Astrocyte of the cerebellum (primary cell): ENCODE measurements around the gene BCL11A.

Source experiments
- DNase-seq: peaks from one replicate; pipeline ENCODE4 v3.0.0-alpha.2; 2011; ENCODE audit warnings: low read depth
- H3K4me3 ChIP-seq: 2 replicates; pipeline ENCODE4 v1.5.1; 2011; ENCODE audit warnings: mild to moderate bottlenecking, low read depth, low read length, moderate library complexity
- in situ Hi-C: cut with HindIII; loops from 2 replicates; pipeline ENCODE4 v1.10.0; 2017; ENCODE audit warnings: low sequenced_read_pairs
- TF ChIP-seq, protein P1 (sequence below): IDR thresholded peaks from 2 replicates; pipeline ENCODE4 v1.5.1; 2012; ENCODE audit warnings: low read length, low read depth, moderate library complexity, mild to moderate bottlenecking; ENCODE audit errors: missing control alignments

Gene BCL11A

DNA sequence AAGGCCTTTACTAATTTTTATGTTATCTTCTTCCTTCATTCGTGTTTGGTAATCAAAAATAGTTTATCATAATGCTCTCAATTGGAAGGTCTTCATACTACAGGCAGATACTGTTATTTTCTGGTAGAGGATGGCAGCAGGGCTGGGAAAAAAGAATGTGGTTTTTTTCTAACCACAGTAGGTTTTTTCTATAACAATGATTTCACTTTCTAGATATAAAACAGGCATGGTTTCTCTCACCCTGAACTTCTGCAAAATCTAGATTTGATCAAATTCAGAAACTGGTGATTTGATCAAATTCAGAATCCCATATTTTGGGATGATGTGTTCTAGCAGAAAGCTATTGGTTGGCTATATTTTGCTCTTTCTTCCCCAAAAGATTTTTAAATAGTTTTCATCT lies 27.6 kb downstream of the BCL11A start:
- in situ Hi-C loops: no loop called here
- H3K4me3 ChIP-seq: no peak overlapping the region
- TF ChIP-seq, protein P1, sequence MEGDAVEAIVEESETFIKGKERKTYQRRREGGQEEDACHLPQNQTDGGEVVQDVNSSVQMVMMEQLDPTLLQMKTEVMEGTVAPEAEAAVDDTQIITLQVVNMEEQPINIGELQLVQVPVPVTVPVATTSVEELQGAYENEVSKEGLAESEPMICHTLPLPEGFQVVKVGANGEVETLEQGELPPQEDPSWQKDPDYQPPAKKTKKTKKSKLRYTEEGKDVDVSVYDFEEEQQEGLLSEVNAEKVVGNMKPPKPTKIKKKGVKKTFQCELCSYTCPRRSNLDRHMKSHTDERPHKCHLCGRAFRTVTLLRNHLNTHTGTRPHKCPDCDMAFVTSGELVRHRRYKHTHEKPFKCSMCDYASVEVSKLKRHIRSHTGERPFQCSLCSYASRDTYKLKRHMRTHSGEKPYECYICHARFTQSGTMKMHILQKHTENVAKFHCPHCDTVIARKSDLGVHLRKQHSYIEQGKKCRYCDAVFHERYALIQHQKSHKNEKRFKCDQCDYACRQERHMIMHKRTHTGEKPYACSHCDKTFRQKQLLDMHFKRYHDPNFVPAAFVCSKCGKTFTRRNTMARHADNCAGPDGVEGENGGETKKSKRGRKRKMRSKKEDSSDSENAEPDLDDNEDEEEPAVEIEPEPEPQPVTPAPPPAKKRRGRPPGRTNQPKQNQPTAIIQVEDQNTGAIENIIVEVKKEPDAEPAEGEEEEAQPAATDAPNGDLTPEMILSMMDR: no peak
- DNase-seq: no peak

DNA sequence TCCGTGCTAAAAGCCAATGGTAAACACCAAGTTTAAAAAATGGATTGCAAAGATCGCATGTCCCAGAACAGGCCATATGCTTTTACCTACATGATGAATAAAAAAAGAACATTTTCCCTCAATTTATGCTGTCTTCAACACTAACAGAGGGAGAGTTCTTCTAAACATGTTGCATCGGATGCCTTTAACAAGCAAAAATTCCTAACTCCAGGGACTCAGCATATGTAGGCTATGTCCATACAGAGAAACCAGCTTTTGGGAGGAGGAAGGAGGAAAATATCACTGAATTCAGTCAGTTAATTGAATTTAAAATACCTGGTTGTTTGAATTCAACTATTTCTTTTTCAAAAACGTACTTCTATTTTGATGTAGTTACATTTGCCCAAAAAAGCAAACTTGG lies 28.6 kb downstream of the BCL11A start:
- no peak for DNase-seq
- H3K4me3 ChIP-seq: no peak overlapping the region
- TF ChIP-seq, protein P1: no peak
- in situ Hi-C loops: no loop called here

DNA sequence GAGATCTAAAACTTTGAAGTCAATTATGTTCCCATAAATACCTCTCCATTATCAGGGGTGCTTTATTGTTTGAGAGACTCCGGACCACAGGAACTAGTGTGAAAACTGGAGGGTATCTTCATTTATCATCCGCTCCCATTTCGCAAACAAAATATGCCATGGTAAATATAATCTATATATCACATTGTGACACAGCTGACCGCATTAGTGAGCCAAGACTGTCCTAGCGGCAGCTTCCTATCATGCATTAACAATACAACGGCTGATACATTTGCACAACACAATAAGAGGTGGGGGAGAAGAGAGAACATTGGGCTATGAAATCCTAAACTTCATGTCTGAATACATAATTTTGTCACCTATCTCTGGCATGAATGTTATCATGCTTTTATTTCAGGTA lies 29.5 kb downstream of the BCL11A start:
- TF ChIP-seq, protein P1: no peak
- no peak for DNase-seq
- H3K4me3 ChIP-seq: no peak overlapping the region
- in situ Hi-C loops: no loop called here

GRCh38 chr2:60522462-60522861 lies 31.0 kb downstream of the BCL11A start:
- TF ChIP-seq, protein P1: no peak
- no peak overlapping the region for H3K4me3 ChIP-seq
- DNase-seq: no peak
- in situ Hi-C loops: no loop called here

DNA sequence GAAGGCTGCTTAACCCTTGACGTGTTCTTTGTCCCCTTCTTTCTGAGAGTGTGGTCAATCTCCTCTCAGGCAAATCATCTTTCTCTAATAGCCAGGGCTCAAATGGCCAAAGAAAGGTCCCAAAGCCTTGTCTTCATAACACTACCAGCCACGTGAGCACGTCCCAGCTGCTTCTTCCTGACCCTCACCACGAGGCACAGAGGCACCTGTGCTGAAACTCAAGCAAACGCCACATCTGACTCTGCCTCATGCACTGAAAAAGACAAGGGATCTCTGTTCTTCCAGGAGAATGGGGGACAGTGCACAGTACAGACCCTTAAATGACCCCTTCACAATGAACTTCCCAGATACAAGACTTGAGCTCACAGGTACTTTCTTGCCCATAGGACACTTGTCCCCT lies 31.8 kb downstream of the BCL11A start:
- in situ Hi-C loops: no loop called here
- no peak overlapping the region for H3K4me3 ChIP-seq
- DNase-seq: no peak
- TF ChIP-seq, protein P1: no peak

DNA sequence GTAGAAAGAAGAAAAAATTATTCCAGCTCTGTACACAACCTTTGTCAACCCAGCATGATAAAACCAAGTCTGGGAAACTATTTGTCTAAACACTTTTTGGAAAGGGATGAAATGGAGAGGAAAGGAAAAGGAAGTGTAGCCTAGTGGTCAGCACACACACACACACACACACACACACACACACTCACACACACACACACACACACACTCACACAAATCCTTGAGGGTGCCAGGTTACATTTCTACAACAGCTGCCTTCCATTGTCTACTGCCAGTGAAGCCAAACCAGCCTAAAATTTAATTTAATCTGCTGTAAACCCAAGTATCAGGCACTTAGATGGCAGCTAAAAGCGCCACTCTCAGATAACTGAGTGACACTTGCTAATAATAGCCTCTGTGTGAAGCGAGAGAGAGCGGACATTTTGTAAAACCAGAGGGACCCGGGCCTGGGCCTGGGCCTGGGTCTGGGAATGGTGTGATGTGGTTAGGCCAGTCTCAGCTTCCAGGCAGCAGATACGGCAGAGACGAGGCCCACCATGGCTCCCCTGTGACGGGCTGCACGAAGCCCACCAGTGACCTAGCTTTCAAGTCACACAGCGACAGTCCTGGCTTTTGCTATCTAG lies 32.4 kb downstream of the BCL11A start:
- DNase-seq: no peak
- no peak overlapping the region for H3K4me3 ChIP-seq
- in situ Hi-C loops: no loop called here
- TF ChIP-seq, protein P1: no peak
